ENCODE measurements around the gene KIDINS220. TPM values are rescaled to one million over a fixed set of nuclear protein-coding genes. Genes with fewer than 3 reads are reported as not detected.
"Not testable (repeated sequence)": the region's sequence is repeated elsewhere in the genome, so short reads cannot be mapped to it uniquely, and the experiment has no call there.

The KIDINS220 gene
- polyA plus RNA-seq, 1 donor, result 52.9 TPM

GRCh38 chr2:8729101-8729500 is 108.3 kb downstream of the KIDINS220 start:
- 29% methylated on average over 1 of the region's 5 CpGs for WGBS (ENCODE audit: insufficient coverage, low lambda C conversion rate)
- not testable (repeated sequence) for H3K4me3 ChIP-seq (ENCODE audit: low read length); DNase-seq; H3K9me3 ChIP-seq (ENCODE audit: control insufficient read depth, low read depth, low read length); H3K27ac ChIP-seq (ENCODE audit: low read length); H3K27me3 ChIP-seq (ENCODE audit: control insufficient read depth, insufficient read depth, low read length); H3K4me1 ChIP-seq (ENCODE audit: control insufficient read depth, insufficient read depth, low read length)
- H3K36me3 ChIP-seq (ENCODE audit: control insufficient read depth, insufficient read depth, low read length), result peaks cover 49% of the 10 kb centered on the region

GRCh38 chr2:8728305-8729015 is 109.0 kb downstream of the KIDINS220 start:
- Histone ChIP-seq H3K4me1 (ENCODE audit: control insufficient read depth, insufficient read depth, low read length) (no peaks in the 10 kb centered on the region), H3K27me3 (ENCODE audit: control insufficient read depth, insufficient read depth, low read length) (no peaks in the 10 kb centered on the region), H3K9me3 (ENCODE audit: control insufficient read depth, low read depth, low read length) (no peaks in the 10 kb centered on the region), H3K36me3 (ENCODE audit: control insufficient read depth, insufficient read depth, low read length) (peaks cover 44% of the 10 kb centered on the region), H3K4me3 (ENCODE audit: low read length) (no peak overlapping the region), H3K27ac (ENCODE audit: low read length) (no peak overlapping the region)
- no peak for DNase-seq
- 100% methylated on average over 2 of the region's 7 CpGs for WGBS (ENCODE audit: insufficient coverage, low lambda C conversion rate)

GRCh38 chr2:8725838-8726237 is 111.6 kb downstream of the KIDINS220 start:
- H3K4me3 ChIP-seq (ENCODE audit: low read length), result no peak overlapping the region
- 78% methylated on average over 2 of the region's 7 CpGs for WGBS (ENCODE audit: insufficient coverage, low lambda C conversion rate)
- no peaks in the 10 kb centered on the region for H3K9me3 ChIP-seq (ENCODE audit: control insufficient read depth, low read depth, low read length)

GRCh38 chr2:8722986-8723385 is 114.4 kb downstream of the KIDINS220 start:
- Histone ChIP-seq H3K4me1 (ENCODE audit: control insufficient read depth, insufficient read depth, low read length) (no peaks in the 10 kb centered on the region), H3K9me3 (ENCODE audit: control insufficient read depth, low read depth, low read length) (no peaks in the 10 kb centered on the region), H3K27ac (ENCODE audit: low read length) (no peak overlapping the region), H3K27me3 (ENCODE audit: control insufficient read depth, insufficient read depth, low read length) (no peaks in the 10 kb centered on the region), H3K4me3 (ENCODE audit: low read length) (no peak overlapping the region), H3K36me3 (ENCODE audit: control insufficient read depth, insufficient read depth, low read length) (peaks cover 4% of the 10 kb centered on the region)
- WGBS (ENCODE audit: insufficient coverage, low lambda C conversion rate), result no CpG with 5 or more reads among the region's 10 CpGs
- no peak for DNase-seq

More at GRCh38 chr2:8725838-8726237, 111.6 kb downstream of the KIDINS220 start:
- H3K4me1 ChIP-seq (ENCODE audit: control insufficient read depth, insufficient read depth, low read length), result no peaks in the 10 kb centered on the region
- no peaks in the 10 kb centered on the region for H3K27me3 ChIP-seq (ENCODE audit: control insufficient read depth, insufficient read depth, low read length)
- no peak for DNase-seq
- no peak overlapping the region for H3K27ac ChIP-seq (ENCODE audit: low read length)
- peaks cover 20% of the 10 kb centered on the region for H3K36me3 ChIP-seq (ENCODE audit: control insufficient read depth, insufficient read depth, low read length)

- no peak for DNase-seq
- no CpG with 5 or more reads among the region's 3 CpGs for WGBS (ENCODE audit: insufficient coverage, low lambda C conversion rate)
- Histone ChIP-seq H3K36me3 (ENCODE audit: control insufficient read depth, insufficient read depth, low read length) (no peaks in the 10 kb centered on the region), H3K4me3 (ENCODE audit: low read length) (no peak overlapping the region), H3K4me1 (ENCODE audit: control insufficient read depth, insufficient read depth, low read length) (no peaks in the 10 kb centered on the region), H3K9me3 (ENCODE audit: control insufficient read depth, low read depth, low read length) (no peaks in the 10 kb centered on the region), H3K27me3 (ENCODE audit: control insufficient read depth, insufficient read depth, low read length) (no peaks in the 10 kb centered on the region), H3K27ac (ENCODE audit: low read length) (no peak overlapping the region)
Observed at GRCh38 chr2:8721410-8721809, 116.0 kb downstream of the KIDINS220 start.

- WGBS (ENCODE audit: insufficient coverage, low lambda C conversion rate), result 78% methylated on average over 1 of the region's 3 CpGs
- Histone ChIP-seq H3K36me3 (ENCODE audit: control insufficient read depth, insufficient read depth, low read length) (no peaks in the 10 kb centered on the region), H3K9me3 (ENCODE audit: control insufficient read depth, low read depth, low read length) (no peaks in the 10 kb centered on the region), H3K4me3 (ENCODE audit: low read length) (no peak overlapping the region), H3K4me1 (ENCODE audit: control insufficient read depth, insufficient read depth, low read length) (no peaks in the 10 kb centered on the region), H3K27ac (ENCODE audit: low read length) (no peak overlapping the region), H3K27me3 (ENCODE audit: control insufficient read depth, insufficient read depth, low read length) (no peaks in the 10 kb centered on the region)
- no peak for DNase-seq
Observed at GRCh38 chr2:8720741-8721140, 116.7 kb downstream of the KIDINS220 start.

GRCh38 chr2:8719528-8719927 is 117.9 kb downstream of the KIDINS220 start:
- H3K27me3 ChIP-seq (ENCODE audit: control insufficient read depth, insufficient read depth, low read length), result no peaks in the 10 kb centered on the region
- WGBS (ENCODE audit: insufficient coverage, low lambda C conversion rate), result no CpG with 5 or more reads among the region's 3 CpGs
- no peak overlapping the region for H3K27ac ChIP-seq (ENCODE audit: low read length)
- H3K36me3 ChIP-seq (ENCODE audit: control insufficient read depth, insufficient read depth, low read length), result no peaks in the 10 kb centered on the region
- DNase-seq, result no peak
- H3K9me3 ChIP-seq (ENCODE audit: control insufficient read depth, low read depth, low read length), result no peaks in the 10 kb centered on the region
- H3K4me1 ChIP-seq (ENCODE audit: control insufficient read depth, insufficient read depth, low read length), result no peaks in the 10 kb centered on the region
- H3K4me3 ChIP-seq (ENCODE audit: low read length), result no peak overlapping the region

GRCh38 chr2:8714971-8715370 is 122.4 kb downstream of the KIDINS220 start:
- WGBS (ENCODE audit: insufficient coverage, low lambda C conversion rate), result no CpG with 5 or more reads among the region's 5 CpGs
- no peaks in the 10 kb centered on the region for H3K4me1 ChIP-seq (ENCODE audit: control insufficient read depth, insufficient read depth, low read length)
- no peaks in the 10 kb centered on the region for H3K27me3 ChIP-seq (ENCODE audit: control insufficient read depth, insufficient read depth, low read length)
- no peak for DNase-seq
- no peak overlapping the region for H3K4me3 ChIP-seq (ENCODE audit: low read length)
- H3K9me3 ChIP-seq (ENCODE audit: control insufficient read depth, low read depth, low read length), result no peaks in the 10 kb centered on the region
- no peaks in the 10 kb centered on the region for H3K36me3 ChIP-seq (ENCODE audit: control insufficient read depth, insufficient read depth, low read length)
- H3K27ac ChIP-seq (ENCODE audit: low read length), result no peak overlapping the region

GRCh38 chr2:8714283-8714682 is 123.1 kb downstream of the KIDINS220 start:
- Histone ChIP-seq H3K27ac (ENCODE audit: low read length) (no peak overlapping the region), H3K4me1 (ENCODE audit: control insufficient read depth, insufficient read depth, low read length) (peaks cover 2% of the 10 kb centered on the region), H3K36me3 (ENCODE audit: control insufficient read depth, insufficient read depth, low read length) (no peaks in the 10 kb centered on the region), H3K27me3 (ENCODE audit: control insufficient read depth, insufficient read depth, low read length) (no peaks in the 10 kb centered on the region), H3K9me3 (ENCODE audit: control insufficient read depth, low read depth, low read length) (no peaks in the 10 kb centered on the region), H3K4me3 (ENCODE audit: low read length) (no peak overlapping the region)
- no peak for DNase-seq
- WGBS (ENCODE audit: insufficient coverage, low lambda C conversion rate), result no CpG with 5 or more reads among the region's 7 CpGs

- Histone ChIP-seq H3K9me3 (ENCODE audit: control insufficient read depth, low read depth, low read length) (no peaks in the 10 kb centered on the region), H3K27ac (ENCODE audit: low read length) (no peak overlapping the region), H3K27me3 (ENCODE audit: control insufficient read depth, insufficient read depth, low read length) (no peaks in the 10 kb centered on the region), H3K4me1 (ENCODE audit: control insufficient read depth, insufficient read depth, low read length) (peaks cover 6% of the 10 kb centered on the region), H3K4me3 (ENCODE audit: low read length) (no peak overlapping the region), H3K36me3 (ENCODE audit: control insufficient read depth, insufficient read depth, low read length) (no peaks in the 10 kb centered on the region)
- 100% methylated on average over 1 of the region's 3 CpGs for WGBS (ENCODE audit: insufficient coverage, low lambda C conversion rate)
- no peak for DNase-seq
Observed at GRCh38 chr2:8710951-8711350, 126.5 kb downstream of the KIDINS220 start.

- peak; percentile 73 to 88 for DNase-seq
- WGBS (ENCODE audit: insufficient coverage, low lambda C conversion rate), result no CpG with 5 or more reads among the region's 14 CpGs
Observed at GRCh38 chr2:8709611-8710010, 127.8 kb downstream of the KIDINS220 start.

More at GRCh38 chr2:8709611-8710010, 127.8 kb downstream of the KIDINS220 start:
- no peaks in the 10 kb centered on the region for H3K9me3 ChIP-seq (ENCODE audit: control insufficient read depth, low read depth, low read length)
- H3K4me3 ChIP-seq (ENCODE audit: low read length), result no peak overlapping the region
- no peaks in the 10 kb centered on the region for H3K36me3 ChIP-seq (ENCODE audit: control insufficient read depth, insufficient read depth, low read length)
- H3K27ac ChIP-seq (ENCODE audit: low read length), result peak overlapping the region; percentile 24
- H3K4me1 ChIP-seq (ENCODE audit: control insufficient read depth, insufficient read depth, low read length), result peaks cover 6% of the 10 kb centered on the region
- no peaks in the 10 kb centered on the region for H3K27me3 ChIP-seq (ENCODE audit: control insufficient read depth, insufficient read depth, low read length)

Data from large intestine (tissue), 3 donors.